HCT116 (cell line): ENCODE data around the gene TENM4. TPM values are rescaled to one million over a fixed set of nuclear protein-coding genes. Genes with fewer than 3 reads are reported as not detected.

Source experiments
- ATAC-seq: fragments of 200-7000 bp; cut with Tn5 transposase; 2 replicates; pipeline ENCODE4 v1.9.1; 2020; ENCODE audit warnings: mild to moderate bottlenecking, moderate library complexity
- BruUV-seq: library from RNA; stranded (reverse); fragments of 400-500 nt; replicated peaks from 2 replicates; lab custom pipeline; 2021; lab: Mats Ljungman, UMichigan
- CTCF ChIA-PET: fragments of 300-600 bp; sonication (Branson Sonifier 250); formaldehyde crosslinking; loops from one replicate; lab custom pipeline; 2021; ENCODE audit warnings: antibody characterized with exemption; lab: Charles Lee
- POLR2A ChIA-PET: fragments of 300-600, 350-600 bp; sonication (Branson Sonifier 250); formaldehyde crosslinking; loops from one replicate; lab custom pipeline; 2021; ENCODE audit warnings: antibody characterized with exemption; lab: Charles Lee
- RAD21 ChIA-PET, 2 experiments: fragments of 300-600 bp; sonication (Branson Sonifier 250); formaldehyde crosslinking; loops; one replicate each; lab custom pipeline; 2023; ENCODE audit warnings: low total read pairs in 2 of 2; ENCODE audit not compliant: uncharacterized antibody in 2 of 2, unreplicated experiment in 2 of 2, low non-redundant PET in 1 of 2; lab: Charles Lee
- DNase-seq: peaks from one replicate; pipeline ENCODE4 v3.0.0-alpha.2; 2010; ENCODE audit warnings: low read depth, low spot score
- H2AFZ ChIP-seq: fragments of 200-600 bp; shearing (Covaris generic), sonication (generic); 2 replicates; pipeline ENCODE4 v1.6.1; 2017; ENCODE audit warnings: low read depth, mixed run types, mixed read lengths, antibody characterized with exemption, low read length; ENCODE audit not compliant: poor library complexity, severe bottlenecking
- H3K27ac ChIP-seq: 2 replicates; pipeline ENCODE4 v1.5.1; 2012; ENCODE audit warnings: low read depth, low read length
- H3K27me3 ChIP-seq: fragments of 200-600 bp; sonication (generic); 2 replicates; pipeline ENCODE4 v1.6.1; 2016; ENCODE audit warnings: mixed run types, low read length, mixed read lengths; ENCODE audit not compliant: insufficient read depth
- H3K36me3 ChIP-seq, 2 experiments: fragments of 200-500 bp in 1 of 2; fragments of 200-600 bp in 1 of 2; sonication (Bioruptor generic) in 1 of 2; sonication (generic) in 1 of 2; 2 replicates each; pipeline versions ENCODE4 v1.5.1 to v1.6.1; 2014 to 2016; ENCODE audit warnings: low read length in 2 of 2, inconsistent platforms in 1 of 2, mixed read lengths in 1 of 2, mixed run types in 1 of 2; ENCODE audit not compliant: insufficient read depth in 2 of 2, control insufficient read depth in 1 of 2
- H3K4me1 ChIP-seq, 2 experiments: fragments of 200-600 bp in 1 of 2; sonication (generic) in 1 of 2; 2 replicates each; pipeline versions ENCODE4 v1.5.1 to v1.6.1; 2012 to 2017; ENCODE audit warnings: low read length in 2 of 2, inconsistent platforms in 1 of 2, mild to moderate bottlenecking in 1 of 2, mixed read lengths in 1 of 2, mixed run types in 1 of 2, moderate library complexity in 1 of 2; ENCODE audit not compliant: insufficient read depth in 2 of 2, control insufficient read depth in 1 of 2
- H3K4me2 ChIP-seq: fragments of 200-600 bp; sonication (generic); 2 replicates; pipeline ENCODE4 v1.6.1; 2017; ENCODE audit warnings: mixed run types, low read length, mixed read lengths
- H3K4me3 ChIP-seq, 2 experiments: fragments of 200-600 bp in 1 of 2; sonication (generic) in 1 of 2; replicated peaks in 1 of 2; 2 replicates each; pipeline ENCODE4 v1.5.1; 2011 to 2016; ENCODE audit warnings: low read length in 2 of 2, control low read depth in 1 of 2, low read depth in 1 of 2, mild to moderate bottlenecking in 1 of 2, mixed read lengths in 1 of 2, mixed run types in 1 of 2
- H3K79me2 ChIP-seq: fragments of 200-600 bp; sonication (generic); 2 replicates; pipeline ENCODE4 v1.6.1; 2017; ENCODE audit warnings: mild to moderate bottlenecking, mixed run types, low read length, moderate library complexity, mixed read lengths; ENCODE audit not compliant: insufficient read depth
- H3K9ac ChIP-seq: fragments of 200-600 bp; sonication (generic); 2 replicates; pipeline ENCODE4 v1.6.1; 2016; ENCODE audit warnings: low read length, mixed read lengths
- H3K9me2 ChIP-seq: fragments of 200-600 bp; sonication (generic), shearing (Covaris generic); 2 replicates; pipeline ENCODE4 v1.6.1; 2017; ENCODE audit warnings: mixed run types, mild to moderate bottlenecking, moderate library complexity; ENCODE audit not compliant: insufficient read depth
- H3K9me3 ChIP-seq, 2 experiments: fragments of 200-500 bp in 1 of 2; fragments of 200-600 bp in 1 of 2; sonication (Bioruptor generic) in 1 of 2; sonication (generic) in 1 of 2; 2 replicates each; pipeline ENCODE4 v1.6.1; 2014 to 2017; ENCODE audit warnings: low read length in 2 of 2, mixed read lengths in 2 of 2, inconsistent platforms in 1 of 2, low read depth in 1 of 2, mild to moderate bottlenecking in 1 of 2, mixed run types in 1 of 2, moderate library complexity in 1 of 2; ENCODE audit not compliant: control insufficient read depth in 1 of 2, insufficient read depth in 1 of 2
- H4K20me1 ChIP-seq: fragments of 200-600 bp; sonication (generic), shearing (Covaris generic); 2 replicates; pipeline ENCODE4 v1.6.1; 2017; ENCODE audit warnings: mixed run types, mild to moderate bottlenecking, moderate library complexity; ENCODE audit not compliant: insufficient read depth
- CBX3 ChIP-seq: IDR thresholded peaks from 2 replicates; pipeline ENCODE4 v1.6.1; 2012; ENCODE audit warnings: low read depth
- CTCF ChIP-seq, 3 experiments: fragments of 200-600 bp in 1 of 3; sonication (generic) in 1 of 3; IDR thresholded peaks in 2 of 3; conservative IDR thresholded peaks in 1 of 3; 2 replicates each; pipeline ENCODE4 v1.5.1; 2012 to 2017; ENCODE audit warnings: low read depth in 2 of 3, low read length in 2 of 3, antibody characterized with exemption in 1 of 3, borderline replicate concordance in 1 of 3, control low read depth in 1 of 3, mild to moderate bottlenecking in 1 of 3, mixed read lengths in 1 of 3, mixed run types in 1 of 3, moderate library complexity in 1 of 3; ENCODE audit not compliant: insufficient read depth in 1 of 3
- ELF1 ChIP-seq: IDR thresholded peaks from 2 replicates; pipeline ENCODE4 v1.6.1; 2012; ENCODE audit warnings: low read depth, borderline replicate concordance
- JUND ChIP-seq: IDR thresholded peaks from 2 replicates; pipeline ENCODE4 v1.6.1; 2012
- POLR2AphosphoS5 ChIP-seq: IDR thresholded peaks from 2 replicates; pipeline ENCODE4 v1.6.1; 2011; ENCODE audit warnings: mild to moderate bottlenecking, low read depth, low read length, moderate library complexity
- RAD21 ChIP-seq: IDR thresholded peaks from 2 replicates; pipeline ENCODE4 v1.6.1; 2012; ENCODE audit warnings: low read depth, mild to moderate bottlenecking
- SP1 ChIP-seq: IDR thresholded peaks from 2 replicates; pipeline ENCODE4 v1.6.1; 2012; ENCODE audit warnings: low read depth
- SRF ChIP-seq: IDR thresholded peaks from 2 replicates; pipeline ENCODE4 v1.6.1; 2012; ENCODE audit warnings: low read depth
- TCF7L2 ChIP-seq: IDR thresholded peaks from 2 replicates; pipeline ENCODE4 v1.7.0; 2011; ENCODE audit warnings: borderline replicate concordance, inconsistent platforms; ENCODE audit not compliant: insufficient read depth, insufficient read length; ENCODE audit errors: extremely low read depth
- YY1 ChIP-seq: IDR thresholded peaks from 2 replicates; pipeline ENCODE4 v1.6.1; 2011; ENCODE audit warnings: low read length, low read depth, moderate library complexity, mild to moderate bottlenecking; ENCODE audit not compliant: insufficient replicate concordance; ENCODE audit errors: extremely low read depth
- ZBTB33 ChIP-seq: IDR thresholded peaks from 2 replicates; pipeline ENCODE4 v1.6.1; 2011; ENCODE audit warnings: mild to moderate bottlenecking, low read length, moderate library complexity; ENCODE audit not compliant: insufficient replicate concordance; ENCODE audit errors: extremely low read depth
- ZNF274 ChIP-seq: fragments of 200-500 bp; sonication (Bioruptor generic); IDR thresholded peaks from 2 replicates; pipeline ENCODE4 v1.6.1; 2014; ENCODE audit warnings: mild to moderate bottlenecking, low read depth, low read length, inconsistent platforms
- intact Hi-C: fragments of 100-400 bp; cut with micrococcal nuclease; formaldehyde crosslinking; loops from 2 replicates; pipeline ENCODE4 v1.10.0; 2022
- total RNA-seq: library from RNA; stranded (reverse); gene quantifications from one replicate; pipeline ENCODE4 v1.2.1, GENCODE V29; 2021; ENCODE audit not compliant: unreplicated experiment

Gene TENM4
- total RNA-seq, 1 experiment from 2014 or later: 0.05 TPM

GRCh38 chr11:79227308-79227707 lies 213.5 kb downstream of the TENM4 start:
- DNase-seq (no peak), ATAC-seq (no peak)
- no peaks in the 10 kb centered on the region for H3K9me2 ChIP-seq
- ChIA-PET CTCF (no interaction called here), RAD21 (no interaction called here), POLR2A (no interaction called here)
- H3K9ac ChIP-seq: no peak overlapping the region
- no peak overlapping the region for H2AFZ ChIP-seq
- no peak overlapping the region for H3K27ac ChIP-seq
- no peaks in the 10 kb centered on the region for H3K79me2 ChIP-seq
- no peaks in the 10 kb centered on the region for H4K20me1 ChIP-seq
- no peaks in the 10 kb centered on the region for H3K4me1 ChIP-seq
- no peak overlapping the region for H3K4me3 ChIP-seq
- intact Hi-C loops: no loop called here
- BruUV-seq: no TSS peak
- H3K36me3 ChIP-seq: no peaks in the 10 kb centered on the region
- TF ChIP-seq ELF1: no peak
- TF ChIP-seq YY1: no peak
- TF ChIP-seq RAD21: no peak
- no peak for TF ChIP-seq POLR2AphosphoS5
- TF ChIP-seq SP1: no peak
- TF ChIP-seq TCF7L2: no peak
- no peak overlapping the region for H3K4me2 ChIP-seq
- peaks cover 31% of the 10 kb centered on the region for H3K27me3 ChIP-seq
- H3K9me3 ChIP-seq: no peaks in the 10 kb centered on the region

GRCh38 chr11:79226126-79226525 lies 214.7 kb downstream of the TENM4 start:
- no TSS peak for BruUV-seq
- Histone ChIP-seq H3K36me3 (no peaks in the 10 kb centered on the region), H3K9ac (no peak overlapping the region), H3K27ac (no peak overlapping the region), H4K20me1 (no peaks in the 10 kb centered on the region), H3K9me2 (no peaks in the 10 kb centered on the region), H3K4me3 (no peak overlapping the region), H3K79me2 (no peaks in the 10 kb centered on the region), H3K4me1 (no peaks in the 10 kb centered on the region), H2AFZ (no peak overlapping the region), H3K4me2 (no peak overlapping the region), H3K27me3 (peaks cover 31% of the 10 kb centered on the region), H3K9me3 (no peaks in the 10 kb centered on the region)
- DNase-seq: no peak
- ATAC-seq: no peak
- intact Hi-C loops: no loop called here
- RAD21 ChIA-PET: no interaction called here
- POLR2A ChIA-PET: no interaction called here
- CTCF ChIA-PET: no interaction called here
- TF ChIP-seq CTCF (IDR thresholded peaks at IDR 0.05 in 2 of 3, conservative IDR thresholded peaks at IDR 0.05 in 1 of 3; ENCODE audit: borderline replicate concordance in 1 of 3, insufficient read depth in 1 of 3, low read depth in 2 of 3, low read length in 2 of 3) (no peak), YY1 (no peak), ZNF274 (no peak), SP1 (no peak), POLR2AphosphoS5 (no peak), ELF1 (no peak), ZBTB33 (no peak), SRF (no peak), CBX3 (no peak), JUND (no peak)
